ENCODE data around the gene NFE2L2. TPM values are rescaled to one million over a fixed set of nuclear protein-coding genes. Genes with fewer than 3 reads are reported as not detected.
"Not testable (repeated sequence)": the region's sequence is repeated elsewhere in the genome, so short reads cannot be mapped to it uniquely, and the experiment has no call there.

The NFE2L2 gene
- total and polyA plus RNA-seq, 2 donors (not counting 1 experiment from before 2014, with no cell fraction given): 142 to 166 TPM

DNA sequence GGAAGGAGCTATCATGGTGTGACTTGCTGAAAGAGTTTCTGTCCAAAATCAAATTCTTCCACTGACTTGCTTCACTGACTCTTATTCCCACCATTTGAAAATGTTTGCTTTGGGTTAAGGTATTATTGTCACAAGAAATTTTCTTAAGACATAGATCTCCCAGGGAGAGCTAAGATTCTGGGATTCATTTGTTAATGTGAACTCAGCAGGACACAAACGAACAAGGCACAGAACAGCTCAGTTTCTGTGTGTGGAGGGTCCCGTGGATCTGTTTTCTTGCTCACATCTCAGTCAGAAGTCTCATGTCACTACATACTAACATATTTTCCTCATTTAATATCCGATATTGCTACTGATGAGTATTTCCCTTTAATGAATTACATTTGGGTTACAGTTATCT is 60.1 kb downstream of the NFE2L2 start:
- Histone ChIP-seq H3K4me2 (ENCODE audit: extremely low read depth, insufficient read depth, low read length) (no peak overlapping the region), H3K9me3 (ENCODE audit: control insufficient read depth, insufficient read depth, low read depth, low read length) (no peaks in the 10 kb centered on the region), H3K79me2 (ENCODE audit: control insufficient read depth, insufficient read depth, low read length) (no peaks in the 10 kb centered on the region), H3K9ac (ENCODE audit: insufficient read depth, low read length) (no peak overlapping the region), H3K27ac (ENCODE audit: insufficient read depth, low read length) (no peak overlapping the region), H3K36me3 (ENCODE audit: control insufficient read depth, insufficient read depth, low read length) (no peaks in the 10 kb centered on the region), H3K27me3 (ENCODE audit: control insufficient read depth, insufficient read depth, low read length) (no peaks in the 10 kb centered on the region), H2AFZ (ENCODE audit: low read length) (no peak overlapping the region), H3K4me3 (replicated peaks in 1 of 4; ENCODE audit: control extremely low read depth in 1 of 4, insufficient read depth in 1 of 4, low read depth in 3 of 4, low read length in 4 of 4) (no peak overlapping the region), H4K20me1 (ENCODE audit: control insufficient read depth, extremely low read depth, insufficient read depth, low read length) (no peaks in the 10 kb centered on the region), H3K4me1 (ENCODE audit: control insufficient read depth, extremely low read depth, insufficient read depth, low read length) (no peaks in the 10 kb centered on the region)
- TF ChIP-seq, protein P1, sequence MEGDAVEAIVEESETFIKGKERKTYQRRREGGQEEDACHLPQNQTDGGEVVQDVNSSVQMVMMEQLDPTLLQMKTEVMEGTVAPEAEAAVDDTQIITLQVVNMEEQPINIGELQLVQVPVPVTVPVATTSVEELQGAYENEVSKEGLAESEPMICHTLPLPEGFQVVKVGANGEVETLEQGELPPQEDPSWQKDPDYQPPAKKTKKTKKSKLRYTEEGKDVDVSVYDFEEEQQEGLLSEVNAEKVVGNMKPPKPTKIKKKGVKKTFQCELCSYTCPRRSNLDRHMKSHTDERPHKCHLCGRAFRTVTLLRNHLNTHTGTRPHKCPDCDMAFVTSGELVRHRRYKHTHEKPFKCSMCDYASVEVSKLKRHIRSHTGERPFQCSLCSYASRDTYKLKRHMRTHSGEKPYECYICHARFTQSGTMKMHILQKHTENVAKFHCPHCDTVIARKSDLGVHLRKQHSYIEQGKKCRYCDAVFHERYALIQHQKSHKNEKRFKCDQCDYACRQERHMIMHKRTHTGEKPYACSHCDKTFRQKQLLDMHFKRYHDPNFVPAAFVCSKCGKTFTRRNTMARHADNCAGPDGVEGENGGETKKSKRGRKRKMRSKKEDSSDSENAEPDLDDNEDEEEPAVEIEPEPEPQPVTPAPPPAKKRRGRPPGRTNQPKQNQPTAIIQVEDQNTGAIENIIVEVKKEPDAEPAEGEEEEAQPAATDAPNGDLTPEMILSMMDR (conservative IDR thresholded peaks at IDR 0.05 in 1 of 2, IDR thresholded peaks at IDR 0.05 in 1 of 2; ENCODE audit: low read depth in 1 of 2, low read length in 2 of 2): no peak
- no peak for TF ChIP-seq EZH2 (IDR thresholded peaks at IDR 0.05; ENCODE audit: low read length, missing control alignments)
- DNase-seq (ENCODE audit: low read depth in 2 of 2): no peak

DNA sequence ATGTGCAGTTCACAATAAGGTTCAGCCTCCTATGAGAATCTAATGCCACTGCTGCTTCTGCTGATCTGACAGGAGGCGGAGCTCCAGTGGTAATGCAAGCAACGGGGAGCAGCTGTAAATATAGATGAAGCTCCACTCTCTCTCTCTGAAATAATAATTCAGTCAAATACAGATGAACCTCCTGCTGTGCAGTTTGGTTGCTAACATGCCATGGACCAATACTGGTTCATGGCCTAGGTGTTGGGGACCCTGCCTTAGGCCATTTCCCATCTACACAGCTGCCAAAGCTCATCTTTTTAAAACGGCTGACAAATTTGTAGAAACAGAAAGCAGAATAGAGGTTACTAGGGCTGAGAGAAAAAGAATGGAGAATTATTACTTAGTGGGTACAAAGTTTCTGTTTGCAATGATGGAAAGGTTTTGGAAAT is 62.6 kb downstream of the NFE2L2 start:
- Histone ChIP-seq H3K79me2 (ENCODE audit: control insufficient read depth, insufficient read depth, low read length) (no peaks in the 10 kb centered on the region), H3K9me3 (ENCODE audit: control insufficient read depth, insufficient read depth, low read depth, low read length) (no peaks in the 10 kb centered on the region), H3K27ac (ENCODE audit: insufficient read depth, low read length) (no peak overlapping the region), H3K9ac (ENCODE audit: insufficient read depth, low read length) (no peak overlapping the region), H3K4me3 (replicated peaks in 1 of 4; ENCODE audit: control extremely low read depth in 1 of 4, insufficient read depth in 1 of 4, low read depth in 3 of 4, low read length in 4 of 4) (no peak overlapping the region), H2AFZ (ENCODE audit: low read length) (no peak overlapping the region), H4K20me1 (ENCODE audit: control insufficient read depth, extremely low read depth, insufficient read depth, low read length) (no peaks in the 10 kb centered on the region), H3K4me1 (ENCODE audit: control insufficient read depth, extremely low read depth, insufficient read depth, low read length) (no peaks in the 10 kb centered on the region), H3K4me2 (ENCODE audit: extremely low read depth, insufficient read depth, low read length) (no peak overlapping the region), H3K36me3 (ENCODE audit: control insufficient read depth, insufficient read depth, low read length) (no peaks in the 10 kb centered on the region), H3K27me3 (ENCODE audit: control insufficient read depth, insufficient read depth, low read length) (no peaks in the 10 kb centered on the region)
- TF ChIP-seq, protein P1 (conservative IDR thresholded peaks at IDR 0.05 in 1 of 2, IDR thresholded peaks at IDR 0.05 in 1 of 2; ENCODE audit: low read depth in 1 of 2, low read length in 2 of 2): no peak
- no peak for TF ChIP-seq EZH2 (IDR thresholded peaks at IDR 0.05; ENCODE audit: low read length, missing control alignments)
- DNase-seq (ENCODE audit: low read depth in 2 of 2): no peak

DNA sequence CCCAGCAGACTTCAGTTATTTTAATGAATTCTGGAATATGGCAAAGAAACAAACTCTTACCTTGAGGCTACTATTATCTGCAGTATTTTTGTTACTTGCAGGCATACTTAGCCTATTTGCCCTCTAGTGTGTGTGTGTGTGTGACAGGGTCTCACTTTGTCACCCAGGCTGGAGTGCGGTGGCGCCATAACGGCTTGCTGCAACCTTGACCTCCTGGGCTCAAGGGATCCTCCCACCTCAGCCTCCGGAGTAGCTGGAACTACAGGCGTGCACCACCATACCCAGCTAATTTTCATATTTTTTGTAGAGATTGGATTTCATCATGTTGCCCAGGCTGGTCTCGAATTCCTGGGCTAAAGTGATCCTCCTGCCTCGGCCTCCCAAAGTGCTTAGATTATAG is 64.1 kb downstream of the NFE2L2 start:
- H3K79me2 ChIP-seq (ENCODE audit: control insufficient read depth, insufficient read depth, low read length): not testable (repeated sequence)

More for the DNA sequence above, 64.1 kb downstream of the NFE2L2 start:
- not testable (repeated sequence) for H2AFZ ChIP-seq (ENCODE audit: low read length); H3K4me2 ChIP-seq (ENCODE audit: extremely low read depth, insufficient read depth, low read length); H3K4me3 ChIP-seq (replicated peaks in 1 of 4; ENCODE audit: control extremely low read depth in 1 of 4, insufficient read depth in 1 of 4, low read depth in 3 of 4, low read length in 4 of 4); H3K27ac ChIP-seq (ENCODE audit: insufficient read depth, low read length); H3K36me3 ChIP-seq (ENCODE audit: control insufficient read depth, insufficient read depth, low read length); DNase-seq (ENCODE audit: low read depth in 2 of 2); H3K9ac ChIP-seq (ENCODE audit: insufficient read depth, low read length); H3K9me3 ChIP-seq (ENCODE audit: control insufficient read depth, insufficient read depth, low read depth, low read length); H3K4me1 ChIP-seq (ENCODE audit: control insufficient read depth, extremely low read depth, insufficient read depth, low read length); H4K20me1 ChIP-seq (ENCODE audit: control insufficient read depth, extremely low read depth, insufficient read depth, low read length); H3K27me3 ChIP-seq (ENCODE audit: control insufficient read depth, insufficient read depth, low read length)

Data from fibroblast of lung (primary cell).